ENCODE data around the gene GDPD4. TPM values are rescaled to one million over a fixed set of nuclear protein-coding genes. Genes with fewer than 3 reads are reported as not detected.
A peak's percentile ranks its signal among the peaks of the same experiment; 100 is the strongest.

The GDPD4 gene
- total RNA-seq, 4 donors from 2014 or later, result not detected

DNA sequence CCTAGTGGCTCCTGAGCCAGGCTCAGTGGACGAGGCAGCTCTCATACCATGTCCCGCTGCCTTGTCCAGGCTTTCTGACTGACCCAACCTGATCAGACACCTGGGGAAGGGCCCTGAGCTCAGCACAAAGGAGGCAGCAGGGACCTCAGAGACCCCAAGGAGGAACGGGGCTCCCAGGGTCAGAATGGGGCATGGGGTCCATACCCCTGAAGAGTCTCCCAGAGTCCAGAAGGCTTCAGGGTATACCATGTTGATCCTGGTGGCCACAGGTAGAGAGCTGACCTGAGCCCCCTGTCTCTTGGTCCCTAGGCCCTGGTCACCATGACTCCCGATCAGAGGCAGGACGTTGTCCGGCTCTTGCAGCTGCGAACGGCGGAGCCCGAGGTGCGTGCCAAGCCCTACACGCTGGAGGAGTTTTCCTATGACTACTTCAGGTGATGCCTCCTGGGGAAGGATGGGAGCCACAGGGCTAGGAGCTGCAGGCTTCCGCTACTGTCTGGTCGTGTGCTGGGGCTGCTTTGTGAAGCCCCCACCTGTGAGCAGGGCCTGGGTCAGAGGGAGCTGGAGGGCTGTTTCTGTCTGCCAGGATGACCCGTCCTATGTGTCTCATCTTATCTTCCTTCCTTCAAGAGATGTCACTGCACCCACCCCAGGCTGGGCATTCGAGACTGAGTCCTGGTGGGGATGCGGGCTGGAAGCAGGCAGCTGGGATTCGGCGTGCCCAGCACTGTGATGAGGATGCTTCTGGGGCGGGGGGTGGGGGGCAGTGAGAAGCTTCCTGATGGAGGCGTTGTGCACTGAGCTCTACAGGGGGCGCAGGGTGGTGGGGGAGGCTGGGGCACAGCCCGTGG is 99.3 kb downstream of the GDPD4 start:
- Histone ChIP-seq H3K36me3 (no peaks in the 10 kb centered on the region), H3K4me3 (no peak overlapping the region), H3K27me3 (no peaks in the 10 kb centered on the region), H3K9me3 (no peaks in the 10 kb centered on the region), H3K4me1 (no peaks in the 10 kb centered on the region), H3K27ac (no peak overlapping the region)
- in situ Hi-C loops (cut with MboI; ENCODE audit: low sequenced_read_pairs in 4 of 4) (no loop called here), intact Hi-C loops (cut with DNase I; ENCODE audit: low total_unique reads) (no loop called here)
- no peak for ATAC-seq
- DNase-seq, result no peak
- TF ChIP-seq POLR2A (IDR thresholded peaks at IDR 0.05) (no peak), CTCF (IDR thresholded peaks at IDR 0.05 in 4 of 5, conservative IDR thresholded peaks at IDR 0.05 in 1 of 5) (no peak)

DNA sequence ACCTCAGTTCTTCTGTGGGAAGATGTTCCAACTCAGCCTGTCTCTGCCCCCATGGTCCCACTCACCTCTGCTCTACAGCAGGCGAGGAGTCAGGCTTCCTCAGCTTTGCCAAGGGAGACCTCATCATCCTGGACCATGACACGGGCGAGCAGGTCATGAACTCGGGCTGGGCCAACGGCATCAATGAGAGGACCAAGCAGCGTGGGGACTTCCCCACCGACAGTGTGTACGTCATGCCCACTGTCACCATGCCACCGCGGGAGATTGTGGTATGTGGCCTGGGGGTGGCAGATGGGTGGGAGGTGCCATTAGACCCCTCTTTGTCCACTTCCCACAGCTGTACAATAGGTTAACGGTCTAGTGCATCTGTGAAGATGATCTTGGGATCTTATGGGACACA is 100.1 kb downstream of the GDPD4 start:
- intact Hi-C loops (cut with DNase I; ENCODE audit: low total_unique reads) (no loop called here), in situ Hi-C loops (cut with MboI; ENCODE audit: low sequenced_read_pairs in 4 of 4) (no loop called here)
- TF ChIP-seq CTCF (IDR thresholded peaks at IDR 0.05 in 4 of 5, conservative IDR thresholded peaks at IDR 0.05 in 1 of 5) (no peak), POLR2A (IDR thresholded peaks at IDR 0.05) (no peak)
- peak in 1 of 2 donors; percentile 8 for DNase-seq
- no peaks in the 10 kb centered on the region for H3K4me1 ChIP-seq
- H3K4me3 ChIP-seq, result no peak overlapping the region
- no peak for ATAC-seq
- H3K27ac ChIP-seq, result no peak overlapping the region
- no peaks in the 10 kb centered on the region for H3K27me3 ChIP-seq
- H3K9me3 ChIP-seq, result no peaks in the 10 kb centered on the region
- no peaks in the 10 kb centered on the region for H3K36me3 ChIP-seq

DNA sequence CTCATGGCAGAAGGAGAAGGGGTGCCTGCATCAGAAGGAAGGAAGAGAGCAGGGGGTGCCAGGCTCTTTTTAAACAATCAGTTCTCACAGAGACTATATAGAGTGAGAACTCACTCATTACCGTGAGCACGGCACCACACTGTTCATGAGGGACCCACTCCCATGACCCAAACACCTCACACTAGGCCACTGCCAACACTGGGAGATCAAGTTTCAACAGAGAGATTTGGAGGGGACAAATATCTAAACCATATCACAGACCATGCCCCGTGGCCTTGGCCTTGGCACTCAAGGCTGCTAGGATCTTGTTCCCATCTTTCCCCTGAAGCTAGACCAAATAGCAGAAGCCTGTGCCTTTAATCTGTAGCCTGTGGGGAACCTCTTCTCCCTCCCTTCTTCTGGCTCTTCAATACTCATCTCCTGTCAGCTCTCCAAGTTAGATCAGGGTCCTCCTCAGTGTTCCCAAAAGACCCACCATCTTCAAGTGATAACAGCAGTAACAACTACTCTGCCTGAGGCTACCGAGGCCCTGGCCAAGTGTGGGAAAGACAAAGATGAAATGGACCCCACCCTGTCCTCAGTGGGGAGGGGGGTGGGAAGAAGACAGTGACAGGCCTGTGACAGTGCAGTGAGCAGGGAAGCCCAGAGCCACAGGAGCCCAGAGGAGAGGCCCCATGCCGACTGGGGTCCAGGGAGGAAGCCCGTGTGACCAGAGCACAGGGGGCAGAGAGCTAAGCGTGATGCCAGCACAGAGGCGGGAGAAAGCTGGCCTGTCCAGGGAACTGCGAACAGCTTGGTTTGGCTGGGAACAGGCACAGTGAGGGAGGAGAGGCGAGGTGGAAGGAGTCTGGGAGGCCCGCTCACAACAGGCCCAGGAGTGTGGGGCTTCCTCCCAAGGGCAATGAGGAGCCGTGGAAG is 100.9 kb downstream of the GDPD4 start:
- Histone ChIP-seq H3K4me3 (no peak overlapping the region), H3K27me3 (no peaks in the 10 kb centered on the region), H3K9me3 (no peaks in the 10 kb centered on the region), H3K36me3 (no peaks in the 10 kb centered on the region), H3K4me1 (no peaks in the 10 kb centered on the region), H3K27ac (no peak overlapping the region)
- in situ Hi-C loops (cut with MboI; ENCODE audit: low sequenced_read_pairs in 4 of 4) (no loop called here), intact Hi-C loops (cut with DNase I; ENCODE audit: low total_unique reads) (no loop called here)
- no peak for TF ChIP-seq POLR2A (IDR thresholded peaks at IDR 0.05)
- no peak for TF ChIP-seq CTCF (IDR thresholded peaks at IDR 0.05 in 4 of 5, conservative IDR thresholded peaks at IDR 0.05 in 1 of 5)
- peak in 1 of 2 donors; percentile 2 for DNase-seq
- ATAC-seq, result no peak

DNA sequence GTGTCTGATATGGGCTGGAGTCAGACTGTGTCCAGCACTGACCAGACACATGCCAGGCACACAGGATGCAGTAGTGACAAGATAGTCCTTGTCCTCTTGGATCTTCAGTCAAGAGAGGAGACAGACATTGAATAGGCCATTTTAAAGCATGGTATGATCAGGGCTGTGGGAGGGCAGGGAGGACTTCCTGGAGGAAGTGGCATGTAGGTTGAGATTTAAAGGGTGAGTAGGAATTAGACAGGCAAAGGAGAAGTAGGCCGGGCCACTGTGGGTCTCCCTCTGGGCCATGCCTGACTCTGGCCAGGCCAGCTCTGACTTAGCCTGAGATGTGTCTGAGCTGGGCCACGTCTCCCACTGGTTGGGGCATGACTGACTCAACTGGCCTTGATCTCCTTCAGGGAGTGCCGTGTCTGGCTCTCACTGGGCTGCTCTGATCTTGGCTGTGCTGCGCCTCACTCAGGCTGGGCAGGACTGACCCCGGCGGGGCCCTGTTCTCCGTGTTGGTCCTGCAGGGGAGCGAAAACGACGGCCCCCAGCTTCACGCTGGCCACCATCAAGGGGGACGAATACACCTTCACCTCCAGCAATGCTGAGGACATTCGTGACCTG is 102.2 kb downstream of the GDPD4 start:
- Histone ChIP-seq H3K4me1 (peaks cover 5 to 6% of the 10 kb centered on the region in 2 donors), H3K4me3 (no peak overlapping the region), H3K27ac (no peak overlapping the region), H3K27me3 (no peaks in the 10 kb centered on the region), H3K36me3 (no peaks in the 10 kb centered on the region), H3K9me3 (no peaks in the 10 kb centered on the region)
- TF ChIP-seq POLR2A (IDR thresholded peaks at IDR 0.05), result no peak
- no peak for TF ChIP-seq CTCF (IDR thresholded peaks at IDR 0.05 in 4 of 5, conservative IDR thresholded peaks at IDR 0.05 in 1 of 5)
- peak in 1 of 2 donors; percentile 4 for DNase-seq
- no peak for ATAC-seq
- intact Hi-C loops (cut with DNase I; ENCODE audit: low total_unique reads) (no loop called here), in situ Hi-C loops (cut with MboI; ENCODE audit: low sequenced_read_pairs in 4 of 4) (loop anchor here in 3 of 4 donors (10.0 kb wide), 3 partner anchors 74 to 356 kb away; partner anchors contain the start of gene MYO7A (in 1 of the 3))
